Activated CD4-positive, alpha-beta T cell treated with anti-CD3 and anti-CD28 coated beads for 36 hours (primary cell): ENCODE data around the gene CENPC. TPM values are rescaled to one million over a fixed set of nuclear protein-coding genes. Genes with fewer than 3 reads are reported as not detected.
A peak's percentile ranks its signal among the peaks of the same experiment; 100 is the strongest.

Source experiments
- ATAC-seq: fragments of 200-7000 bp; cut with Tn5 transposase; one replicate; pipeline ENCODE4 v1.10.0; 2021; ENCODE audit warnings: mild to moderate bottlenecking, moderate library complexity
- CTCF ChIA-PET: fragments of 350-600 bp; sonication (Branson Sonifier 250); formaldehyde crosslinking; loops from one replicate; lab custom pipeline; 2021; ENCODE audit warnings: antibody characterized with exemption; lab: Charles Lee
- POLR2A ChIA-PET: fragments of 350-600 bp; sonication (Branson Sonifier 250); formaldehyde crosslinking; loops from one replicate; lab custom pipeline; 2021; ENCODE audit warnings: antibody characterized with exemption, inconsistent platforms; lab: Charles Lee
- DNase-seq: peaks from one replicate; pipeline ENCODE4 v3.0.0-alpha.2; 2020
- H3K27ac Mint-ChIP-seq: one replicate; pipeline ENCODE4 v1.8.0; 2021; ENCODE audit warnings: mixed read lengths
- H3K27me3 Mint-ChIP-seq: one replicate; pipeline ENCODE4 v1.8.0; 2021; ENCODE audit warnings: mixed read lengths
- H3K36me3 Mint-ChIP-seq: one replicate; pipeline ENCODE4 v1.8.0; 2021; ENCODE audit warnings: low read depth, mixed read lengths
- H3K4me1 Mint-ChIP-seq: one replicate; pipeline ENCODE4 v1.8.0; 2021; ENCODE audit warnings: mixed read lengths
- H3K4me3 Mint-ChIP-seq: one replicate; pipeline ENCODE4 v1.8.0; 2021; ENCODE audit warnings: mild to moderate bottlenecking, moderate library complexity, mixed read lengths
- H3K9me3 Mint-ChIP-seq: one replicate; pipeline ENCODE4 v1.8.0; 2021; ENCODE audit warnings: low read depth, mixed read lengths
- intact Hi-C, 2 experiments: fragments of 100-400 bp; cut with DNase I in 1 of 2; cut with micrococcal nuclease in 1 of 2; formaldehyde crosslinking; loops; one replicate each; pipeline versions ENCODE4 v1.14.2 to v1.15.1; 2022 to 2024; cut with DNase I, micrococcal nuclease
- total RNA-seq, 2 experiments: library from RNA; stranded (reverse); gene quantifications; one replicate each; pipeline ENCODE4 v1.2.3, GENCODE V29; 2021

Gene CENPC
- 10 to 100 TPM; 30.3 to 33.1 TPM for total RNA-seq

DNA sequence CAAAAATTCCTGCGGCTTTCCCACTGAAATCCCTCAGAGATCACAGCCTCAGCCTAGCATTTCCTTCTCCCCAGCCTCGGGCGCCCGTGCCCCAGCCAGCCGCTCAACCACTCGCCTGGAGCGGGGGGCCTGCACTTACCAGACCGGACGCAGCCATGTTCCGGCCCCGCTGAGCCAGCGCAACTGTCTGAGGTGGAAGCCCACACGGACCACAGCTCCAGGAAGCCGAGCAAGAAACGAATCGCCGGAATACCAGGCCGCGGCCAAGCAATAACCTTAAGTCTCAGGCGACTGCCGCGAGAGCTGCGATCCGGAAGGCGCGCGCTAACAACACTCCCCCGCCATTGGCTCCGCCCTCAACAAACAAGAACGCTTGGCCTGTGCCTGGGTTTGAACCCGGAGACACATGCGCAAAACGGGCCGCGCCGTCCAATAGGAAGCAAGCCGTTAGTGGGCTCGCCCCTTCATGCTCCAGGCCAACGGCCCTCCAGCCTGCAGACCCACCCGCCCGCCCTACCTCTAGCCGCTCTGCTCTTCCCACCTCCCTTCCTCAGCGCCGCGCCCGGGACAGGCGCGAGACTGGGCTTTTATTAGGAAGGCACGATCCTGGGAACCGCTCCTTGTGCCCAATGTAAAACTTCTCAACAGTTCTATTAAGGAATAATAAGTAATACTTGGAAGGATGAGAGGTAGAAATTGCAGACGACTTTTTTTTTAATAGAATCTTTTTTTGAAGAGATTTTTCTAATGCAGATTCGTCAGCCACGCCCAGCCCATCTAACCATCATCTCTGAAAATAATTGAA, at the start of gene CENPC:
Gene CENPC (minus strand): TSS at position 305 of the 805 bp plus-strand sequence. CDS start 148 bp downstream, at position 157.
- peak within 1 kb of the TSS; percentile 98 for H3K27ac Mint-ChIP-seq

DNA sequence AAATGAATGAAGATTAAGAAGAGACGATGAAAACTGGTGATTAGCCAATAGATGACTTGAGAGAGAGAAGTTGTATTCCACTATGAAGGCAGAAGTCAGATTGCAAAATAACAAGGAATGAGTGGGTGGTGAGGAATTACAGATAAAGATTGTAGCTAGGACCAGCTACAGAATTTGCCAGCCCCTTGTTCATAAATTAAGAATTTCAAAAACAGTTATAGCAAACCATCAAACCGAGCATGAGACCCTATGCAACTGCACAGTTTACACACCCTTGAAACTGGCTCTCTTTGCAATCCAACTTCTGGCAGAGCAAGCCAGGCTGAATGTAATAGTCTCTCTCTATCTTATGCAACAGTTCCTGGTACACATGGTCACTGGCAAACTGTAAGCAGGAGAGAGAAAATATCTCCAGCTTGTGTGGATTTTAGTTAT, 48.5 kb upstream of the CENPC start:
- no peaks in the 10 kb centered on the region for H3K4me1 Mint-ChIP-seq
- H3K27me3 Mint-ChIP-seq, result no peaks in the 10 kb centered on the region
- CTCF ChIA-PET, result no interaction called here
- H3K9me3 Mint-ChIP-seq, result no peaks in the 10 kb centered on the region
- POLR2A ChIA-PET, result no interaction called here
- DNase-seq, result no peak
- no peak for ATAC-seq
- H3K27ac Mint-ChIP-seq, result no peak overlapping the region
- H3K36me3 Mint-ChIP-seq, result peaks cover 4% of the 10 kb centered on the region
- no peak overlapping the region for H3K4me3 Mint-ChIP-seq
- intact Hi-C loops, result no loop called here

More for the DNA sequence above, at the start of gene CENPC:
- H3K27me3 Mint-ChIP-seq, result no peaks in the 10 kb centered on the region
- DNase-seq (peak; percentile 97), ATAC-seq (peak; percentile 98)
- CTCF ChIA-PET, result interaction anchor here (1.0 to 1.8 kb wide), 5 partner anchors 10 to 630 kb away, joined by 3 to 6 read pairs (median 4); no protein-coding TSS in a partner anchor
- peak within 1 kb of the TSS; percentile 92 for H3K4me3 Mint-ChIP-seq
- no peaks in the 10 kb centered on the region for H3K9me3 Mint-ChIP-seq
- POLR2A ChIA-PET, result interaction anchor here (0.6 to 1.5 kb wide), 6 partner anchors 21 to 788 kb away, joined by 3 to 4 read pairs (median 3); no protein-coding TSS in a partner anchor
- H3K36me3 Mint-ChIP-seq, result peaks cover 31% of the 10 kb centered on the region
- intact Hi-C loops, result loop anchor here (1.0 to 10.0 kb wide), 7 partner anchors 22 to 829 kb away; partner anchors contain the start of gene UBA6 (in 2 of the 2)
- H3K4me1 Mint-ChIP-seq, result peaks cover 32% of the 10 kb centered on the region

DNA sequence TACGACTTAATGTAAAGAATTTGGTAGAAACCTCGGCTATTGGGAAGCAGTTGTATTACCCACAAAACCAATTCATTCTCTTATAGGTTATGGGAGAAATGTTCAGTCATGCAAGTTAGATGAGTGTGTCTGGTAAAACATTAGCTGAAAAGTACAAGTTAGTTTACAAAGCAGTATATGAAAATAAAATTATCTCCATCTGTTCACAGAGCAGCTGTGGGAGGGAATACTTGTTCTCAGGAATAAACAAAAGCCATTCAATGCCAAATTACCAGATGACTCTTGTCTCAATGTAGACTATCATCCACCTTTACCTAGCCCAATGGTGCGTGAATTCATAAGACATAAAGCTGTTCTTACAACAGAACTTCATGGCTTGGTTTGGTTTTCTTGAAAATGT, 41.9 kb upstream of the CENPC start:
- intact Hi-C loops, result no loop called here
- ChIA-PET CTCF (interaction anchor here (0.7 kb wide), 2 partner anchors 21 to 114 kb away, joined by 3 to 4 read pairs; partner anchors contain the start of gene UBA6), POLR2A (no interaction called here)
- H3K4me1 Mint-ChIP-seq, result peaks cover 5% of the 10 kb centered on the region
- ATAC-seq (no peak), DNase-seq (no peak)
- H3K27ac Mint-ChIP-seq, result no peak overlapping the region
- peaks cover 2% of the 10 kb centered on the region for H3K36me3 Mint-ChIP-seq
- H3K27me3 Mint-ChIP-seq, result no peaks in the 10 kb centered on the region
- H3K4me3 Mint-ChIP-seq, result no peak overlapping the region
- no peaks in the 10 kb centered on the region for H3K9me3 Mint-ChIP-seq

GRCh38 chr4:67584496-67584895, 39.2 kb upstream of the CENPC start:
- no peak overlapping the region for H3K4me3 Mint-ChIP-seq
- ChIA-PET CTCF (no interaction called here), POLR2A (no interaction called here)
- ATAC-seq, result no peak
- no peaks in the 10 kb centered on the region for H3K27me3 Mint-ChIP-seq
- DNase-seq, result no peak
- no peak overlapping the region for H3K27ac Mint-ChIP-seq
- peaks cover under 1% of the 10 kb centered on the region for H3K9me3 Mint-ChIP-seq
- H3K4me1 Mint-ChIP-seq, result peaks cover 23% of the 10 kb centered on the region
- H3K36me3 Mint-ChIP-seq, result peaks cover 5% of the 10 kb centered on the region
- intact Hi-C loops, result loop anchor here (5.0 kb wide), 3 partner anchors 37 to 73 kb away; partner anchors contain the start of gene CENPC (in 1 of the 2)

- CTCF ChIA-PET, result interaction anchor here (1.0 kb wide), 1 partner anchor 112 kb away, joined by 3 read pairs; no protein-coding TSS in a partner anchor
- DNase-seq (no peak), ATAC-seq (no peak)
- intact Hi-C loops, result loop anchor here (1.0 to 5.0 kb wide), 5 partner anchors 35 to 119 kb away; partner anchors contain the start of genes CENPC (in 2 of the 2) and UBA6 (in 1 of the 2)
- POLR2A ChIA-PET, result interaction anchor here (0.7 to 1.3 kb wide), 2 partner anchors 35 to 37 kb away, joined by 3 to 6 read pairs; partner anchors contain the start of gene CENPC
- Mint-ChIP-seq H3K4me3 (no peak overlapping the region), H3K27me3 (no peaks in the 10 kb centered on the region), H3K4me1 (peaks cover 27% of the 10 kb centered on the region), H3K9me3 (peaks cover 2% of the 10 kb centered on the region), H3K36me3 (peaks cover 11% of the 10 kb centered on the region), H3K27ac (no peak overlapping the region)
Observed at GRCh38 chr4:67581913-67582312, 36.6 kb upstream of the CENPC start.

- Mint-ChIP-seq H3K27me3 (no peaks in the 10 kb centered on the region), H3K9me3 (peaks cover 2% of the 10 kb centered on the region), H3K4me3 (peak overlapping the region; percentile 19), H3K36me3 (peaks cover 11% of the 10 kb centered on the region), H3K4me1 (peaks cover 31% of the 10 kb centered on the region), H3K27ac (peak overlapping the region; percentile 55)
- ATAC-seq (peak; percentile 81), DNase-seq (no peak)
- POLR2A ChIA-PET, result interaction anchor here (0.7 to 1.3 kb wide), 2 partner anchors 34 to 36 kb away, joined by 3 to 6 read pairs; partner anchors contain the start of gene CENPC
- intact Hi-C loops, result loop anchor here (1.0 to 5.0 kb wide), 5 partner anchors 34 to 120 kb away; partner anchors contain the start of genes CENPC (in 2 of the 2) and UBA6 (in 1 of the 2)
- CTCF ChIA-PET, result interaction anchor here (1.0 kb wide), 1 partner anchor 113 kb away, joined by 3 read pairs; no protein-coding TSS in a partner anchor
Observed at GRCh38 chr4:67581208-67581857, 36.0 kb upstream of the CENPC start.

DNA sequence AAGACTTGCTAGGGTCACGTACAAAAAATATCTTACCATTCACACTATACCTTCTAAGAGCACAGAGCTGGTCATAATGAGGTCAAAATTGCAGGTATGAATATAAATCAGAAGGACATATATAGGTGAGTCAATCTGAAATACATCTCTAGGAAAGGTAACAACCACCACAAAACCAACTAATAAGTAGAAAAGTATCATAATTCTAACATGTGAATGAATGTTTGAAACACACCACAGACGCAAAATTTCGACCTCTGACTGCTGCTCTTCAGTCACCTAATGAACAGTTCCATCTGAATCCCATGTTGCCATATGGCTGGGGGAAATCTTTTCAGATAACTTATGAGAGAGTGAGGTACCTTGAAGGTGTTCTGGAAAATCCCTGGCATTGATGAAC, 35.3 kb upstream of the CENPC start:
- DNase-seq (peak; percentile 30), ATAC-seq (peak; percentile 62)
- POLR2A ChIA-PET, result no interaction called here
- H3K9me3 Mint-ChIP-seq, result peaks cover 2% of the 10 kb centered on the region
- peaks cover 36% of the 10 kb centered on the region for H3K4me1 Mint-ChIP-seq
- no peak overlapping the region for H3K4me3 Mint-ChIP-seq
- CTCF ChIA-PET, result interaction anchor here (0.7 to 0.8 kb wide), 2 partner anchors 11 to 119 kb away, joined by 3 to 4 read pairs; no protein-coding TSS in a partner anchor
- no peaks in the 10 kb centered on the region for H3K27me3 Mint-ChIP-seq
- intact Hi-C loops, result loop anchor here (2.0 to 5.0 kb wide), 4 partner anchors 33 to 77 kb away; partner anchors contain the start of gene CENPC (in 2 of the 2)
- peaks cover 9% of the 10 kb centered on the region for H3K36me3 Mint-ChIP-seq
- peak overlapping the region; percentile 56 for H3K27ac Mint-ChIP-seq

- ATAC-seq, result no peak
- peaks cover 9% of the 10 kb centered on the region for H3K36me3 Mint-ChIP-seq
- H3K4me3 Mint-ChIP-seq, result no peak overlapping the region
- H3K27me3 Mint-ChIP-seq, result no peaks in the 10 kb centered on the region
- POLR2A ChIA-PET, result interaction anchor here (0.6 kb wide), 1 partner anchor 775 kb away, joined by 3 read pairs; no protein-coding TSS in a partner anchor
- CTCF ChIA-PET, result interaction anchor here (0.9 to 1.0 kb wide), 2 partner anchors 16 to 30 kb away, joined by 3 read pairs; no protein-coding TSS in a partner anchor
- peaks cover 2% of the 10 kb centered on the region for H3K9me3 Mint-ChIP-seq
- intact Hi-C loops, result no loop called here
- no peak overlapping the region for H3K27ac Mint-ChIP-seq
- no peak for DNase-seq
- peaks cover 52% of the 10 kb centered on the region for H3K4me1 Mint-ChIP-seq
Observed at GRCh38 chr4:67576538-67576937, 31.2 kb upstream of the CENPC start.

DNA sequence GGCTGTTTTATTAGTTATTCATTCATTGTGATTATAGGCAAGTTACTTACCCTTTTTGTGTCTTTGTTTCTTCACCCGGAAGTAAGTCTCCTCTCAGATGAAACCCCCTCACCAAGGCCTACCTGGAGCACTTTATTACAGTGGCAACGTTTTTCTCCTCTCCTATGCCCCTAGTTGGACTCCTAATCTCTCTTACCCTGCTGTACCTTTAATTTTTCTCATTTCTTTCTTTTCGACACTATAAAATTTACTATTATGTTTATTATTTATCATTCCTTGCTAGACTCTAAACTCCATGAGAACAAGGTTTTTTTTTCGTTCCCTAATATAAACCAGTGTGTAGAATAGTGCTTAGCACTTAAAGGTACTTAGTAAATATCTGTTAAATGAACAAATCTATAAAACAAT, 30.8 kb upstream of the CENPC start:
- H3K4me1 Mint-ChIP-seq, result peaks cover 47% of the 10 kb centered on the region
- ATAC-seq (no peak), DNase-seq (no peak)
- no peaks in the 10 kb centered on the region for H3K27me3 Mint-ChIP-seq
- ChIA-PET POLR2A (interaction anchor here (0.6 kb wide), 1 partner anchor 774 kb away, joined by 3 read pairs; no protein-coding TSS in a partner anchor), CTCF (interaction anchor here (0.9 to 1.0 kb wide), 2 partner anchors 16 to 30 kb away, joined by 3 read pairs; no protein-coding TSS in a partner anchor)
- H3K36me3 Mint-ChIP-seq, result peaks cover 9% of the 10 kb centered on the region
- H3K27ac Mint-ChIP-seq, result peak overlapping the region; percentile 77
- peak overlapping the region; percentile 54 for H3K4me3 Mint-ChIP-seq
- intact Hi-C loops, result no loop called here
- peaks cover 2% of the 10 kb centered on the region for H3K9me3 Mint-ChIP-seq

GRCh38 chr4:67575232-67576058, 30.1 kb upstream of the CENPC start:
- DNase-seq (no peak), ATAC-seq (peak; percentile 51)
- CTCF ChIA-PET, result no interaction called here
- H3K27me3 Mint-ChIP-seq, result no peaks in the 10 kb centered on the region
- H3K4me1 Mint-ChIP-seq, result peaks cover 41% of the 10 kb centered on the region
- H3K27ac Mint-ChIP-seq, result peak overlapping the region; percentile 77
- POLR2A ChIA-PET, result interaction anchor here (0.6 kb wide), 1 partner anchor 774 kb away, joined by 3 read pairs; no protein-coding TSS in a partner anchor
- H3K9me3 Mint-ChIP-seq, result peaks cover 2% of the 10 kb centered on the region
- peak overlapping the region; percentile 54 for H3K4me3 Mint-ChIP-seq
- intact Hi-C loops, result no loop called here
- H3K36me3 Mint-ChIP-seq, result peaks cover 8% of the 10 kb centered on the region
